DOHH2 (cell line): Measurements from ENCODE around the gene ZNF384.

Experiments
- CTCF ChIP-seq: fragments of 200-600 bp; sonication (generic); IDR thresholded peaks from one replicate; pipeline ENCODE4 v1.5.1; 2014; ENCODE audit warnings: antibody characterized with exemption, mild to moderate bottlenecking, low read depth, low read length; ENCODE audit not compliant: poor library complexity, severe bottlenecking
- EZH2phosphoT487 ChIP-seq: fragments of 200-600 bp; sonication (generic); IDR thresholded peaks from 2 replicates; pipeline ENCODE4 v1.6.1; 2017; ENCODE audit warnings: borderline replicate concordance, mild to moderate bottlenecking, antibody characterized with exemption, low read length, moderate library complexity, mixed read lengths

GRCh38 chr12:6693832-6694355, 4.7 kb upstream of the ZNF384 start:
- TF ChIP-seq CTCF (no peak), EZH2phosphoT487 (no peak)
